Measurements from ENCODE around the gene PEDS1. TPM values are rescaled to one million over a fixed set of nuclear protein-coding genes. Genes with fewer than 3 reads are reported as not detected.

The PEDS1 gene
- total and polyA plus RNA-seq, 4 donors = 21.9 to 43.4 (median 34.4) TPM

- Histone ChIP-seq H3K9me3 (ENCODE audit: control insufficient read depth in 4 of 4, insufficient read depth in 3 of 4, low read length in 3 of 4) (no peaks in the 10 kb centered on the region), H3K36me3 (ENCODE audit: control insufficient read depth in 4 of 4, insufficient read depth in 4 of 4, low read length in 4 of 4) (no peaks in the 10 kb centered on the region), H3K27ac (ENCODE audit: low read depth in 1 of 2, low read length in 1 of 2) (peak overlapping the region; percentile 89 to 90), H3K27me3 (ENCODE audit: control insufficient read depth in 3 of 3, insufficient read depth in 3 of 3, low read length in 2 of 3) (no peaks in the 10 kb centered on the region), H3K4me3 (peak overlapping the region; percentile 3), H3K9ac (ENCODE audit: insufficient read depth in 1 of 2, low read length in 2 of 2) (peak overlapping the region; percentile 75 to 95), H3K4me1 (ENCODE audit: control insufficient read depth in 5 of 5, insufficient read depth in 5 of 5, low read length in 5 of 5) (peaks cover 0 to 13% (median 6%) of the 10 kb centered on the region in 5 donors)
- 4% methylated on average over 32 to 36 of the region's 36 CpGs for WGBS, 2 donors
- ATAC-seq (ENCODE audit: insufficient read depth, low FRiP score) (peak; percentile 90), DNase-seq (peak; percentile 93 to 94 (median 93))
- no peak for TF ChIP-seq CTCF (IDR thresholded peaks at IDR 0.05; ENCODE audit: control extremely low read depth, extremely low read depth)
These were observed 19.0 kb upstream of the PEDS1 start for GRCh38 chr20:50172347-50173013.

- no peaks in the 10 kb centered on the region for H3K36me3 ChIP-seq (ENCODE audit: control insufficient read depth in 4 of 4, insufficient read depth in 4 of 4, low read length in 4 of 4)
- no peak for TF ChIP-seq CTCF (IDR thresholded peaks at IDR 0.05; ENCODE audit: control extremely low read depth, extremely low read depth)
- H3K9me3 ChIP-seq (ENCODE audit: control insufficient read depth in 4 of 4, insufficient read depth in 3 of 4, low read length in 3 of 4) = no peaks in the 10 kb centered on the region
- 92 to 95% methylated on average over 14 of the region's 14 CpGs for WGBS, 2 donors
- ATAC-seq (ENCODE audit: insufficient read depth, low FRiP score) (no peak), DNase-seq (no peak)
- peak overlapping the region in 1 of 2 donors; percentile 14 for H3K27ac ChIP-seq (ENCODE audit: low read depth in 1 of 2, low read length in 1 of 2)
- peaks cover 0 to 20% (median 6%) of the 10 kb centered on the region in 5 donors for H3K4me1 ChIP-seq (ENCODE audit: control insufficient read depth in 5 of 5, insufficient read depth in 5 of 5, low read length in 5 of 5)
- no peak overlapping the region for H3K9ac ChIP-seq (ENCODE audit: insufficient read depth in 1 of 2, low read length in 2 of 2)
- H3K27me3 ChIP-seq (ENCODE audit: control insufficient read depth in 3 of 3, insufficient read depth in 3 of 3, low read length in 2 of 3) = no peaks in the 10 kb centered on the region
- no peak overlapping the region for H3K4me3 ChIP-seq
These were observed 17.2 kb upstream of the PEDS1 start for GRCh38 chr20:50170549-50171220.

- WGBS, 2 donors = 22 to 24% methylated on average over 5 of the region's 5 CpGs
- no peak overlapping the region for H3K4me3 ChIP-seq
- ATAC-seq (ENCODE audit: insufficient read depth, low FRiP score) (peak; percentile 27), DNase-seq (peak; percentile 78 to 81 (median 79))
- peak; percentile 99 for TF ChIP-seq CTCF (IDR thresholded peaks at IDR 0.05; ENCODE audit: control extremely low read depth, extremely low read depth)
- H3K9ac ChIP-seq (ENCODE audit: insufficient read depth in 1 of 2, low read length in 2 of 2) = no peak overlapping the region
- H3K36me3 ChIP-seq (ENCODE audit: control insufficient read depth in 4 of 4, insufficient read depth in 4 of 4, low read length in 4 of 4) = no peaks in the 10 kb centered on the region
- H3K9me3 ChIP-seq (ENCODE audit: control insufficient read depth in 4 of 4, insufficient read depth in 3 of 4, low read length in 3 of 4) = no peaks in the 10 kb centered on the region
- peaks cover 0 to 23% (median 5%) of the 10 kb centered on the region in 5 donors for H3K4me1 ChIP-seq (ENCODE audit: control insufficient read depth in 5 of 5, insufficient read depth in 5 of 5, low read length in 5 of 5)
- no peaks in the 10 kb centered on the region for H3K27me3 ChIP-seq (ENCODE audit: control insufficient read depth in 3 of 3, insufficient read depth in 3 of 3, low read length in 2 of 3)
- H3K27ac ChIP-seq (ENCODE audit: low read depth in 1 of 2, low read length in 1 of 2) = no peak overlapping the region
These were observed 15.9 kb upstream of the PEDS1 start for GRCh38 chr20:50169329-50169823.

All from lung (tissue), 12 donors.